GM23338 (cell line): ENCODE data around the gene INPPL1. TPM values are rescaled to one million over a fixed set of nuclear protein-coding genes. Genes with fewer than 3 reads are reported as not detected.

Experiments
- ATAC-seq: fragments of 200-7000 bp; cut with Tn5 transposase; 3 replicates; pipeline ENCODE4 v1.9.1; 2020
- DNase-seq: peaks from one replicate; pipeline ENCODE4 v3.0.0-alpha.2; 2015; ENCODE audit warnings: low spot score
- H2AFZ ChIP-seq: fragments of 200-600 bp; sonication (generic); 2 replicates; pipeline ENCODE4 v1.8.0; 2016; ENCODE audit warnings: antibody characterized with exemption, mild to moderate bottlenecking, moderate library complexity
- H3F3A ChIP-seq: fragments of 200-600 bp; sonication (generic); replicated peaks from 2 replicates; pipeline ENCODE4 v1.8.0; 2017; ENCODE audit warnings: antibody characterized with exemption, mixed run types, low read depth
- H3K27ac ChIP-seq: fragments of 200-600 bp; sonication (generic); 2 replicates; pipeline ENCODE4 v1.6.1; 2016; ENCODE audit warnings: low read depth
- H3K27me3 ChIP-seq: fragments of 200-600 bp; sonication (generic); 2 replicates; pipeline ENCODE4 v1.8.0; 2016; ENCODE audit warnings: mild to moderate bottlenecking, mixed run types, moderate library complexity; ENCODE audit not compliant: insufficient read depth
- H3K36me3 ChIP-seq: fragments of 200-600 bp; sonication (generic); 2 replicates; pipeline ENCODE4 v1.8.0; 2016; ENCODE audit warnings: mild to moderate bottlenecking; ENCODE audit not compliant: insufficient read depth
- H3K4me1 ChIP-seq: fragments of 200-600 bp; sonication (generic); 2 replicates; pipeline ENCODE4 v1.8.0; 2016; ENCODE audit warnings: mild to moderate bottlenecking, moderate library complexity; ENCODE audit not compliant: insufficient read depth
- H3K4me2 ChIP-seq: fragments of 200-600 bp; sonication (generic); 2 replicates; pipeline ENCODE4 v1.7.1; 2017; ENCODE audit warnings: mixed run types
- H3K4me3 ChIP-seq: fragments of 200-600 bp; sonication (generic); 2 replicates; pipeline ENCODE4 v1.6.1; 2016; ENCODE audit warnings: mixed run types
- H3K79me2 ChIP-seq: fragments of 200-600 bp; sonication (generic); replicated peaks from 2 replicates; pipeline ENCODE4 v1.8.0; 2017; ENCODE audit warnings: mild to moderate bottlenecking; ENCODE audit not compliant: insufficient read depth
- H3K9me2 ChIP-seq: fragments of 200-600 bp; sonication (generic); 2 replicates; pipeline ENCODE4 v1.8.0; 2017; ENCODE audit not compliant: insufficient read depth
- H4K20me1 ChIP-seq: fragments of 200-600 bp; sonication (generic); replicated peaks from 2 replicates; pipeline ENCODE4 v1.8.0; 2017; ENCODE audit warnings: mild to moderate bottlenecking; ENCODE audit not compliant: insufficient read depth
- H3K27ac Mint-ChIP-seq: 2 replicates; pipeline ENCODE4 v1.8.0; 2020; ENCODE audit warnings: inconsistent platforms, mild to moderate bottlenecking, moderate library complexity, mixed read lengths
- H3K27me3 Mint-ChIP-seq: 3 replicates; pipeline ENCODE4 v1.8.0; 2022; ENCODE audit warnings: low read depth, mild to moderate bottlenecking, moderate library complexity, mixed read lengths, inconsistent platforms; ENCODE audit not compliant: insufficient read depth, poor library complexity
- H3K36me3 Mint-ChIP-seq: 3 replicates; pipeline ENCODE4 v1.8.0; 2021; ENCODE audit warnings: low read depth, mild to moderate bottlenecking, inconsistent platforms, moderate library complexity, mixed read lengths
- H3K4me1 Mint-ChIP-seq: 3 replicates; pipeline ENCODE4 v1.8.0; 2020; ENCODE audit warnings: mild to moderate bottlenecking, inconsistent platforms, mixed read lengths
- H3K4me3 Mint-ChIP-seq: 3 replicates; pipeline ENCODE4 v1.8.0; 2021; ENCODE audit warnings: moderate library complexity, mild to moderate bottlenecking, inconsistent platforms, mixed read lengths
- H3K9me3 Mint-ChIP-seq: 3 replicates; pipeline ENCODE4 v1.8.0; 2020; ENCODE audit warnings: moderate library complexity, mild to moderate bottlenecking, inconsistent platforms, mixed read lengths
- CREB1 ChIP-seq: fragments of 250-450 bp; sonication (Bioruptor Pico); IDR thresholded peaks from 2 replicates; pipeline ENCODE4 v1.5.0; 2020; ENCODE audit warnings: low read depth, mild to moderate bottlenecking, moderate library complexity
- JUNB ChIP-seq: IDR thresholded peaks from one replicate; pipeline ENCODE4 v1.6.1; 2016; ENCODE audit warnings: antibody characterized with exemption; ENCODE audit not compliant: unreplicated experiment
- ZNF331 ChIP-seq: fragments of 250-450 bp; sonication (Bioruptor Pico); IDR thresholded peaks from 2 replicates; pipeline ENCODE4 v1.5.0; 2020; ENCODE audit warnings: low read depth, mild to moderate bottlenecking, moderate library complexity
- polyA plus RNA-seq: library from polyadenylated mRNA; unstranded; fragments of >200 nt; fragmentation: Nextera tagmentation; extraction: Ambion mirVana; gene quantifications from 2 replicates; pipeline ENCODE4 v1.2.1, GENCODE V29; 2016
- total RNA-seq: library from RNA; depleted of rRNA; stranded (reverse); fragments of >200 nt; shearing (Covaris generic); gene quantifications from 2 replicates; pipeline ENCODE4 v1.2.3, GENCODE V29; 2014
- TF ChIP-seq, protein P1 (sequence below): fragments of 250-450 bp; sonication (Bioruptor Pico); IDR thresholded peaks from 2 replicates; pipeline ENCODE4 v1.5.0; 2020; ENCODE audit warnings: mild to moderate bottlenecking, moderate library complexity
- TF ChIP-seq, protein P2 (sequence below), 2 experiments: fragments of 200-600 bp in 1 of 2; sonication (generic) in 1 of 2; conservative IDR thresholded peaks; 2 replicates each; pipeline versions ENCODE4 v1.5.1 to v1.6.1; 2016 to 2017; ENCODE audit warnings: antibody characterized with exemption in 2 of 2, low read depth in 2 of 2, mild to moderate bottlenecking in 2 of 2, moderate library complexity in 1 of 2
- TF ChIP-seq, protein P3 (sequence below): IDR thresholded peaks from 2 replicates; pipeline ENCODE4 v1.6.1; 2016; ENCODE audit warnings: antibody characterized with exemption

Gene INPPL1
- total and polyA plus RNA-seq, 2 experiments from 2014 or later, result 21.5 to 54.7 TPM

DNA sequence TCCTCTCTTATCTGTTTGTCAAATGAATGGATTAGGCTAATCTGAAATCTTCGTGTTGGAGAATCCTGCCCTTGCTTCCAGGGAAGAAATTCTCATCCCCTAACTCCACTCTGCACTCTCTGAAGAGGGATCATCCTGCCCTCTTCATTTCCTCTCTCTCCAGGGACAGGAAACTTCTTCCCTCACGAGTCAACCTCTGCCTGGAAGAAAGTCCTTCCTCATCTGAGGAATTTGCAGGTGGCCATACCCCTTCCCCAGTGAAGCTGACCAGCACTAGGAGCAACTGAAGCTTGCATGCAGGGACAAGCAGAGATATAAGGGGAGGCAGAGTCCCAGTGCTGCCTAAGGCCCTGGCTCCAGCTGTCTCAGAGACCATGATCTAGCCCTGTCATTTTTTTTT lies 23.0 kb downstream of the INPPL1 start (continued):
- TF ChIP-seq, protein P1, sequence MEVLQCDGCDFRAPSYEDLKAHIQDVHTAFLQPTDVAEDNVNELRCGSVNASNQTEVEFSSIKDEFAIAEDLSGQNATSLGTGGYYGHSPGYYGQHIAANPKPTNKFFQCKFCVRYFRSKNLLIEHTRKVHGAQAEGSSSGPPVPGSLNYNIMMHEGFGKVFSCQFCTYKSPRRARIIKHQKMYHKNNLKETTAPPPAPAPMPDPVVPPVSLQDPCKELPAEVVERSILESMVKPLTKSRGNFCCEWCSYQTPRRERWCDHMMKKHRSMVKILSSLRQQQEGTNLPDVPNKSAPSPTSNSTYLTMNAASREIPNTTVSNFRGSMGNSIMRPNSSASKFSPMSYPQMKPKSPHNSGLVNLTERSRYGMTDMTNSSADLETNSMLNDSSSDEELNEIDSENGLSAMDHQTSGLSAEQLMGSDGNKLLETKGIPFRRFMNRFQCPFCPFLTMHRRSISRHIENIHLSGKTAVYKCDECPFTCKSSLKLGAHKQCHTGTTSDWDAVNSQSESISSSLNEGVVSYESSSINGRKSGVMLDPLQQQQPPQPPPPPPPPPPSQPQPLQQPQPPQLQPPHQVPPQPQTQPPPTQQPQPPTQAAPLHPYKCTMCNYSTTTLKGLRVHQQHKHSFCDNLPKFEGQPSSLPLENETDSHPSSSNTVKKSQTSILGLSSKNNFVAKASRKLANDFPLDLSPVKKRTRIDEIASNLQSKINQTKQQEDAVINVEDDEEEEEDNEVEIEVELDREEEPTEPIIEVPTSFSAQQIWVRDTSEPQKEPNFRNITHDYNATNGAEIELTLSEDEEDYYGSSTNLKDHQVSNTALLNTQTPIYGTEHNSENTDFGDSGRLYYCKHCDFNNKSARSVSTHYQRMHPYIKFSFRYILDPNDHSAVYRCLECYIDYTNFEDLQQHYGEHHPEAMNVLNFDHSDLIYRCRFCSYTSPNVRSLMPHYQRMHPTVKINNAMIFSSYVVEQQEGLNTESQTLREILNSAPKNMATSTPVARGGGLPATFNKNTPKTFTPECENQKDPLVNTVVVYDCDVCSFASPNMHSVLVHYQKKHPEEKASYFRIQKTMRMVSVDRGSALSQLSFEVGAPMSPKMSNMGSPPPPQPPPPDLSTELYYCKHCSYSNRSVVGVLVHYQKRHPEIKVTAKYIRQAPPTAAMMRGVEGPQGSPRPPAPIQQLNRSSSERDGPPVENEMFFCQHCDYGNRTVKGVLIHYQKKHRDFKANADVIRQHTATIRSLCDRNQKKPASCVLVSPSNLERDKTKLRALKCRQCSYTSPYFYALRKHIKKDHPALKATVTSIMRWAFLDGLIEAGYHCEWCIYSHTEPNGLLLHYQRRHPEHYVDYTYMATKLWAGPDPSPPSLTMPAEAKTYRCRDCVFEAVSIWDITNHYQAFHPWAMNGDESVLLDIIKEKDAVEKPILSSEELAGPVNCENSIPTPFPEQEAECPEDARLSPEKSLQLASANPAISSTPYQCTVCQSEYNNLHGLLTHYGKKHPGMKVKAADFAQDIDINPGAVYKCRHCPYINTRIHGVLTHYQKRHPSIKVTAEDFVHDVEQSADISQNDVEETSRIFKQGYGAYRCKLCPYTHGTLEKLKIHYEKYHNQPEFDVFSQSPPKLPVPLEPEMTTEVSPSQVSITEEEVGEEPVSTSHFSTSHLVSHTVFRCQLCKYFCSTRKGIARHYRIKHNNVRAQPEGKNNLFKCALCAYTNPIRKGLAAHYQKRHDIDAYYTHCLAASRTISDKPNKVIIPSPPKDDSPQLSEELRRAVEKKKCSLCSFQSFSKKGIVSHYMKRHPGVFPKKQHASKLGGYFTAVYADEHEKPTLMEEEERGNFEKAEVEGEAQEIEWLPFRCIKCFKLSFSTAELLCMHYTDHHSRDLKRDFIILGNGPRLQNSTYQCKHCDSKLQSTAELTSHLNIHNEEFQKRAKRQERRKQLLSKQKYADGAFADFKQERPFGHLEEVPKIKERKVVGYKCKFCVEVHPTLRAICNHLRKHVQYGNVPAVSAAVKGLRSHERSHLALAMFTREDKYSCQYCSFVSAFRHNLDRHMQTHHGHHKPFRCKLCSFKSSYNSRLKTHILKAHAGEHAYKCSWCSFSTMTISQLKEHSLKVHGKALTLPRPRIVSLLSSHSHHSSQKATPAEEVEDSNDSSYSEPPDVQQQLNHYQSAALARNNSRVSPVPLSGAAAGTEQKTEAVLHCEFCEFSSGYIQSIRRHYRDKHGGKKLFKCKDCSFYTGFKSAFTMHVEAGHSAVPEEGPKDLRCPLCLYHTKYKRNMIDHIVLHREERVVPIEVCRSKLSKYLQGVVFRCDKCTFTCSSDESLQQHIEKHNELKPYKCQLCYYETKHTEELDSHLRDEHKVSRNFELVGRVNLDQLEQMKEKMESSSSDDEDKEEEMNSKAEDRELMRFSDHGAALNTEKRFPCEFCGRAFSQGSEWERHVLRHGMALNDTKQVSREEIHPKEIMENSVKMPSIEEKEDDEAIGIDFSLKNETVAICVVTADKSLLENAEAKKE, result no peak
- TF ChIP-seq JUNB, result no peak

DNA sequence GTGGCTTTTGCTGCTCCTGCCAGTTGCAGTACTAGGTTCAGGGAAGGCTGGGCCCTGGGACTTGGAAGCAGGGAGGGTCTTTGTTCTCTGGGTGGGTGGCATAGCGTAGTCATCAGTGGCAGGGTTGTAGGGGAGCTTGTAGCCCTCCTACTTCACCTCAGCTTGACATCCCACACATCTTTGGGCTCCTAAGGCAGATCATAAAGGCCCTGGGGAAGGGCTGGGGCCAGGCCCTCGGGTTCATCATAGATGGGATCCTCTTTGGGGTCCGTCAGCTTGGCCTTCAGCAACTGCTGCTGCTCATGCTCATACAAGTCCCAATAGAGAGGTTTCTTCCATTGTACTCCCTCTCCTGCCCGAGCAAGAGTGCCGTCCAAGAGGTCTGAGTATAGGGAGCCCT lies 25.4 kb downstream of the INPPL1 start:
- H3K36me3 ChIP-seq, result no peaks in the 10 kb centered on the region
- H3K27ac ChIP-seq, result no peak overlapping the region
- no peaks in the 10 kb centered on the region for H3K9me2 ChIP-seq
- no peak overlapping the region for H2AFZ ChIP-seq
- no peaks in the 10 kb centered on the region for H3F3A ChIP-seq
- ATAC-seq, result no peak
- H3K79me2 ChIP-seq, result no peaks in the 10 kb centered on the region
- no peak overlapping the region for H3K4me3 ChIP-seq
- no peak overlapping the region for H3K4me2 ChIP-seq
- Mint-ChIP-seq H3K36me3 (0 out of 3 replicates have a peak, but pooled peaks cover 6% of the 10 kb centered on the region), H3K9me3 (peaks cover 13% of the 10 kb centered on the region), H3K27ac (no peak overlapping the region), H3K27me3 (peaks cover 1% of the 10 kb centered on the region), H3K4me3 (no peak overlapping the region), H3K4me1 (peaks cover 4% of the 10 kb centered on the region; the same call in 2 of the 3 replicates)
- H4K20me1 ChIP-seq, result no peaks in the 10 kb centered on the region; the same call in 1 of the 2 replicates
- DNase-seq, result no peak
- peaks cover 8% of the 10 kb centered on the region; the same call in 1 of the 2 replicates for H3K4me1 ChIP-seq
- H3K27me3 ChIP-seq, result peaks cover 58% of the 10 kb centered on the region
- TF ChIP-seq JUNB (no peak), CREB1 (CRISPR knock-in tag) (no peak), ZNF331 (CRISPR knock-in tag) (no peak)
- TF ChIP-seq, protein P2, sequence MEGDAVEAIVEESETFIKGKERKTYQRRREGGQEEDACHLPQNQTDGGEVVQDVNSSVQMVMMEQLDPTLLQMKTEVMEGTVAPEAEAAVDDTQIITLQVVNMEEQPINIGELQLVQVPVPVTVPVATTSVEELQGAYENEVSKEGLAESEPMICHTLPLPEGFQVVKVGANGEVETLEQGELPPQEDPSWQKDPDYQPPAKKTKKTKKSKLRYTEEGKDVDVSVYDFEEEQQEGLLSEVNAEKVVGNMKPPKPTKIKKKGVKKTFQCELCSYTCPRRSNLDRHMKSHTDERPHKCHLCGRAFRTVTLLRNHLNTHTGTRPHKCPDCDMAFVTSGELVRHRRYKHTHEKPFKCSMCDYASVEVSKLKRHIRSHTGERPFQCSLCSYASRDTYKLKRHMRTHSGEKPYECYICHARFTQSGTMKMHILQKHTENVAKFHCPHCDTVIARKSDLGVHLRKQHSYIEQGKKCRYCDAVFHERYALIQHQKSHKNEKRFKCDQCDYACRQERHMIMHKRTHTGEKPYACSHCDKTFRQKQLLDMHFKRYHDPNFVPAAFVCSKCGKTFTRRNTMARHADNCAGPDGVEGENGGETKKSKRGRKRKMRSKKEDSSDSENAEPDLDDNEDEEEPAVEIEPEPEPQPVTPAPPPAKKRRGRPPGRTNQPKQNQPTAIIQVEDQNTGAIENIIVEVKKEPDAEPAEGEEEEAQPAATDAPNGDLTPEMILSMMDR (conservative IDR thresholded peaks at IDR 0.05; ENCODE audit: low read depth in 2 of 2), result no peak
- TF ChIP-seq, protein P3, sequence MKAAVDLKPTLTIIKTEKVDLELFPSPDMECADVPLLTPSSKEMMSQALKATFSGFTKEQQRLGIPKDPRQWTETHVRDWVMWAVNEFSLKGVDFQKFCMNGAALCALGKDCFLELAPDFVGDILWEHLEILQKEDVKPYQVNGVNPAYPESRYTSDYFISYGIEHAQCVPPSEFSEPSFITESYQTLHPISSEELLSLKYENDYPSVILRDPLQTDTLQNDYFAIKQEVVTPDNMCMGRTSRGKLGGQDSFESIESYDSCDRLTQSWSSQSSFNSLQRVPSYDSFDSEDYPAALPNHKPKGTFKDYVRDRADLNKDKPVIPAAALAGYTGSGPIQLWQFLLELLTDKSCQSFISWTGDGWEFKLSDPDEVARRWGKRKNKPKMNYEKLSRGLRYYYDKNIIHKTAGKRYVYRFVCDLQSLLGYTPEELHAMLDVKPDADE, result no peak
- TF ChIP-seq, protein P1, result no peak
